T-cell (primary cell): ENCODE results near the gene LHFPL3. TPM values are rescaled to one million over a fixed set of nuclear protein-coding genes. Genes with fewer than 3 reads are reported as not detected.

Experiments
- ATAC-seq, 4 experiments: fragments of 200-7000 bp in 3 of 4; fragments of 150-1000 bp in 1 of 4; cut with Tn5 transposase; replicated peaks in 1 of 4; 1 replicate in 3 of 4; 2 replicates in 1 of 4; pipeline ENCODE4 v1.10.0; 2021; ENCODE audit warnings: moderate library complexity in 3 of 4, mild to moderate bottlenecking in 2 of 4, moderate number of reproducible peaks in 1 of 4
- CTCF ChIA-PET, 2 donors: fragments of 300-600 bp; sonication (Branson Sonifier 250); formaldehyde crosslinking; loops; one replicate each; lab custom pipeline; 2022; ENCODE audit warnings: antibody characterized with exemption in 2 of 2; lab: Charles Lee
- POLR2A ChIA-PET, 2 donors: fragments of 300-600 bp; sonication (Branson Sonifier 250); formaldehyde crosslinking; loops; one replicate each; lab custom pipeline; 2022; ENCODE audit warnings: antibody characterized with exemption in 2 of 2; lab: Charles Lee
- DNase-seq, 35 experiments: peaks; one replicate each; pipeline versions ENCODE4 v3.0.0 to v3.0.0-alpha.2; 2013 to 2023
- H3K27ac ChIP-seq: one replicate; pipeline ENCODE4 v1.5.1; 2013; ENCODE audit warnings: low read length
- H3K27me3 ChIP-seq, 2 experiments: replicated peaks in 1 of 2; 1 replicate in 1 of 2; 2 replicates in 1 of 2; pipeline versions ENCODE4 v1.6.1 to v1.7.0; 2013; ENCODE audit warnings: low read length in 1 of 2, mixed read lengths in 1 of 2; ENCODE audit not compliant: control insufficient read depth in 2 of 2, insufficient read depth in 2 of 2; ENCODE audit errors: extremely low read depth in 1 of 2
- H3K36me3 ChIP-seq, 2 donors: 1 replicate in 1 of 2; 2 replicates in 1 of 2; pipeline versions ENCODE4 v1.6.1 to v1.7.0; 2013; ENCODE audit warnings: low read length in 1 of 2; ENCODE audit not compliant: control insufficient read depth in 2 of 2, insufficient read depth in 1 of 2; ENCODE audit errors: extremely low read depth in 1 of 2
- H3K4me1 ChIP-seq, 2 experiments: 1 replicate in 1 of 2; 2 replicates in 1 of 2; pipeline versions ENCODE4 v1.6.1 to v1.7.0; 2013; ENCODE audit warnings: low read length in 2 of 2, mixed read lengths in 1 of 2; ENCODE audit not compliant: insufficient read depth in 2 of 2, control insufficient read depth in 1 of 2; ENCODE audit errors: extremely low read depth in 1 of 2
- H3K4me3 ChIP-seq, 2 donors: 1 replicate in 1 of 2; 2 replicates in 1 of 2; pipeline versions ENCODE4 v1.5.1 to v1.7.0; 2013; ENCODE audit warnings: mild to moderate bottlenecking in 2 of 2, low read length in 1 of 2, moderate library complexity in 1 of 2; ENCODE audit not compliant: control insufficient read depth in 1 of 2; ENCODE audit errors: extremely low read depth in 1 of 2
- H3K9me3 ChIP-seq: 2 replicates; pipeline ENCODE4 v1.7.0; 2013
- H3K27ac Mint-ChIP-seq, 2 donors: one replicate each; pipeline ENCODE4 v1.8.0; 2020 to 2021; ENCODE audit warnings: mild to moderate bottlenecking in 2 of 2, mixed read lengths in 2 of 2
- H3K27me3 Mint-ChIP-seq, 2 donors: one replicate each; pipeline ENCODE4 v1.8.0; 2021 to 2022; ENCODE audit warnings: mixed read lengths in 2 of 2
- H3K36me3 Mint-ChIP-seq: one replicate; pipeline ENCODE4 v1.8.0; 2021; ENCODE audit warnings: mixed read lengths
- H3K4me1 Mint-ChIP-seq, 3 donors: one replicate each; pipeline ENCODE4 v1.8.0; 2020 to 2022; ENCODE audit warnings: mixed read lengths in 3 of 3, mild to moderate bottlenecking in 1 of 3
- H3K4me3 Mint-ChIP-seq, 3 donors: one replicate each; pipeline ENCODE4 v1.8.0; 2020 to 2022; ENCODE audit warnings: mild to moderate bottlenecking in 3 of 3, mixed read lengths in 3 of 3, moderate library complexity in 3 of 3
- H3K9me3 Mint-ChIP-seq, 3 donors: one replicate each; pipeline ENCODE4 v1.8.0; 2020 to 2022; ENCODE audit warnings: mixed read lengths in 3 of 3
- WGBS: methylation state at CpG from one replicate; pipeline ENCODE4 v1.1.5; 2013; ENCODE audit warnings: missing lambda C conversion rate; ENCODE audit not compliant: insufficient coverage; 5-methylcytosine and 5-hydroxymethylcytosine counted together
- total RNA-seq, 35 experiments: library from RNA in 6 of 35; stranded (reverse) in 6 of 35; fragments of 120-200 nt in 1 of 35; gene quantifications; one replicate each; pipeline versions ENCODE4 v1.2.1 to v1.2.4 and lab custom pipeline; 2013 to 2026

LHFPL3 gene
- total RNA-seq, 5 donors from 2014 or later (not counting 1 experiment from before 2014, with no cell fraction given), result not detected

- WGBS, result 73% methylated on average over 3 of the region's 3 CpGs
- CTCF ChIA-PET, result interaction anchor here in 1 of 2 donors (0.5 kb wide), 1 partner anchor 117 kb away, joined by 8 read pairs; no protein-coding TSS in a partner anchor
Observed at GRCh38 chr7:104801022-104801421, 472.6 kb downstream of the LHFPL3 start.

GRCh38 chr7:104803931-104804330 is 475.5 kb downstream of the LHFPL3 start:
- peaks cover 41 to 44% of the 10 kb centered on the region in 2 donors for H3K27me3 Mint-ChIP-seq
- WGBS, result 100% methylated on average over 1 of the region's 4 CpGs
- POLR2A ChIA-PET, result no interaction called here

More at GRCh38 chr7:104801022-104801421, 472.6 kb downstream of the LHFPL3 start:
- H3K27ac Mint-ChIP-seq, result no peak overlapping the region
- DNase-seq, result no peak
- ATAC-seq, result no peak
- no peaks in the 10 kb centered on the region for H3K36me3 Mint-ChIP-seq
- H3K36me3 ChIP-seq, result no peaks in the 10 kb centered on the region
- POLR2A ChIA-PET, result no interaction called here
- H3K27me3 Mint-ChIP-seq, result peaks cover 29 to 30% of the 10 kb centered on the region in 2 donors
- no peaks in the 10 kb centered on the region for H3K4me1 Mint-ChIP-seq
- H3K4me3 Mint-ChIP-seq, result no peak overlapping the region
- H3K9me3 Mint-ChIP-seq, result peaks cover 0 to 4% (median 0%) of the 10 kb centered on the region in 3 donors
- H3K9me3 ChIP-seq, result no peaks in the 10 kb centered on the region
- H3K27me3 ChIP-seq, result peaks cover 0 to 8% of the 10 kb centered on the region in 2 experiments
- H3K4me1 ChIP-seq, result no peaks in the 10 kb centered on the region
- H3K4me3 ChIP-seq, result no peak overlapping the region
- no peak overlapping the region for H3K27ac ChIP-seq

GRCh38 chr7:104804696-104805095 is 476.3 kb downstream of the LHFPL3 start:
- H3K27ac ChIP-seq, result no peak overlapping the region
- Mint-ChIP-seq H3K9me3 (peaks cover 0 to 4% (median 0%) of the 10 kb centered on the region in 3 donors), H3K4me1 (no peaks in the 10 kb centered on the region), H3K27ac (no peak overlapping the region), H3K27me3 (peaks cover 41 to 45% of the 10 kb centered on the region in 2 donors), H3K4me3 (no peak overlapping the region), H3K36me3 (no peaks in the 10 kb centered on the region)
- POLR2A ChIA-PET, result no interaction called here
- H3K4me3 ChIP-seq, result no peak overlapping the region
- no peaks in the 10 kb centered on the region for H3K4me1 ChIP-seq
- no peak for DNase-seq
- ATAC-seq, result no peak
- 100% methylated on average over 1 of the region's 2 CpGs for WGBS
- H3K27me3 ChIP-seq, result peaks cover 0 to 11% of the 10 kb centered on the region in 2 experiments
- H3K36me3 ChIP-seq, result no peaks in the 10 kb centered on the region
- CTCF ChIA-PET, result no interaction called here
- no peaks in the 10 kb centered on the region for H3K9me3 ChIP-seq

More at GRCh38 chr7:104803931-104804330, 475.5 kb downstream of the LHFPL3 start:
- Mint-ChIP-seq H3K27ac (no peak overlapping the region), H3K36me3 (no peaks in the 10 kb centered on the region), H3K4me3 (no peak overlapping the region), H3K4me1 (no peaks in the 10 kb centered on the region), H3K9me3 (peaks cover 0 to 4% (median 0%) of the 10 kb centered on the region in 3 donors)
- Histone ChIP-seq H3K27ac (no peak overlapping the region), H3K9me3 (no peaks in the 10 kb centered on the region), H3K4me3 (no peak overlapping the region), H3K27me3 (peaks cover 0 to 11% of the 10 kb centered on the region in 2 experiments), H3K36me3 (no peaks in the 10 kb centered on the region), H3K4me1 (no peaks in the 10 kb centered on the region)
- DNase-seq (no peak), ATAC-seq (no peak)
- CTCF ChIA-PET, result no interaction called here

- DNase-seq, result no peak
Observed at GRCh38 chr7:104805449-104806317, 477.3 kb downstream of the LHFPL3 start.

GRCh38 chr7:104807671-104808070 is 479.3 kb downstream of the LHFPL3 start:
- ChIA-PET POLR2A (no interaction called here), CTCF (no interaction called here)
- no peaks in the 10 kb centered on the region for H3K36me3 ChIP-seq
- H3K4me1 Mint-ChIP-seq, result no peaks in the 10 kb centered on the region
- H3K36me3 Mint-ChIP-seq, result no peaks in the 10 kb centered on the region
- no peak for ATAC-seq
- no peaks in the 10 kb centered on the region for H3K4me1 ChIP-seq
- no peak overlapping the region for H3K27ac Mint-ChIP-seq
- H3K4me3 Mint-ChIP-seq, result no peak overlapping the region
- peaks cover 42 to 49% of the 10 kb centered on the region in 2 donors for H3K27me3 Mint-ChIP-seq
- H3K27me3 ChIP-seq, result peaks cover 0 to 16% of the 10 kb centered on the region in 2 experiments
- H3K9me3 ChIP-seq, result no peaks in the 10 kb centered on the region
- DNase-seq, result no peak
- 75% methylated on average over 2 of the region's 6 CpGs for WGBS
- H3K9me3 Mint-ChIP-seq, result peaks cover 0 to 4% (median 0%) of the 10 kb centered on the region in 3 donors
- H3K4me3 ChIP-seq, result no peak overlapping the region
- no peak overlapping the region for H3K27ac ChIP-seq

More at GRCh38 chr7:104805449-104806317, 477.3 kb downstream of the LHFPL3 start:
- Mint-ChIP-seq H3K4me3 (no peak overlapping the region), H3K36me3 (no peaks in the 10 kb centered on the region), H3K27me3 (peaks cover 41 to 45% of the 10 kb centered on the region in 2 donors), H3K4me1 (no peaks in the 10 kb centered on the region), H3K27ac (no peak overlapping the region), H3K9me3 (peaks cover 0 to 4% (median 0%) of the 10 kb centered on the region in 3 donors)
- Histone ChIP-seq H3K4me1 (no peaks in the 10 kb centered on the region), H3K36me3 (no peaks in the 10 kb centered on the region), H3K9me3 (no peaks in the 10 kb centered on the region), H3K27ac (no peak overlapping the region), H3K4me3 (no peak overlapping the region), H3K27me3 (peaks cover 0 to 16% of the 10 kb centered on the region in 2 experiments)
- 80% methylated on average over 6 of the region's 8 CpGs for WGBS
- POLR2A ChIA-PET, result no interaction called here
- CTCF ChIA-PET, result no interaction called here
- no peak for ATAC-seq

GRCh38 chr7:104809906-104810305 is 481.5 kb downstream of the LHFPL3 start:
- POLR2A ChIA-PET, result no interaction called here
- no peak overlapping the region for H3K4me3 Mint-ChIP-seq
- H3K4me1 ChIP-seq, result no peaks in the 10 kb centered on the region
- ATAC-seq (no peak), DNase-seq (no peak)
- H3K9me3 ChIP-seq, result no peaks in the 10 kb centered on the region
- no peaks in the 10 kb centered on the region for H3K36me3 ChIP-seq
- H3K27me3 Mint-ChIP-seq, result peaks cover 35 to 41% of the 10 kb centered on the region in 2 donors
- H3K27me3 ChIP-seq, result peaks cover 0 to 29% of the 10 kb centered on the region in 2 experiments
- H3K9me3 Mint-ChIP-seq, result peaks cover 0 to 3% (median 0%) of the 10 kb centered on the region in 3 donors
- no peak overlapping the region for H3K27ac Mint-ChIP-seq
- 100% methylated on average over 2 of the region's 2 CpGs for WGBS
- no peak overlapping the region for H3K4me3 ChIP-seq
- no peaks in the 10 kb centered on the region for H3K4me1 Mint-ChIP-seq
- CTCF ChIA-PET, result no interaction called here
- H3K36me3 Mint-ChIP-seq, result no peaks in the 10 kb centered on the region
- no peak overlapping the region for H3K27ac ChIP-seq
